Measurements from ENCODE around the gene TMEM62.
"Not testable (repeated sequence)": the region's sequence is repeated elsewhere in the genome, so short reads cannot be mapped to it uniquely, and the experiment has no call there.

Gene TMEM62

DNA sequence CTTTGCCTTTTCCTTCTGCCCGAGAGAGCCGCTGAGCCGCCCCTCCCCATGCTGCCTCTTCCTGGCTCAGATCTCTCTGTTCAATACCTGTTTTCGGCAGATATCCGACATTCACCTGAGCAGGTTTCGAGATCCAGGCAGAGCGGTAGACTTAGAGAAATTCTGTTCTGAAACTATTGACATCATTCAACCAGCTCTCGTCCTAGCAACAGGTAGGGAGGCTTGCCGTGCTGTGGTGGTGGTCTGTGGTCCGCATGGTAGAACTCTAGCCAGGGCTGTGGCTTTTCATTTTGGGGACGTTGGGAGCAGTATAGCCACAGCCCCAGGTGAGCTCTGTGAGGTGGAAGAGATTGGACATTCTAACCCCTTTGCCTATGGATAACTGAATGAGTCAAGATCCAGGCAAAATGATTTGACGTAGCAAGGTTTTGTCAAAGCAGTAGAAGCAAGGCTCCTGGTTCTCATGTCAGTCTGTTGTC is 810 bp downstream of the TMEM62 start:
- Mint-ChIP-seq H3K4me1 (ENCODE audit: low read depth) (peaks cover 26% of the 10 kb centered on the region), H3K27me3 (ENCODE audit: low read depth) (peaks cover 5% of the 10 kb centered on the region), H3K4me3 (peak overlapping the region; percentile 95), H3K27ac (peak overlapping the region; percentile 91), H3K36me3 (ENCODE audit: low read depth) (peaks cover 20% of the 10 kb centered on the region), H3K9me3 (no peaks in the 10 kb centered on the region)

DNA sequence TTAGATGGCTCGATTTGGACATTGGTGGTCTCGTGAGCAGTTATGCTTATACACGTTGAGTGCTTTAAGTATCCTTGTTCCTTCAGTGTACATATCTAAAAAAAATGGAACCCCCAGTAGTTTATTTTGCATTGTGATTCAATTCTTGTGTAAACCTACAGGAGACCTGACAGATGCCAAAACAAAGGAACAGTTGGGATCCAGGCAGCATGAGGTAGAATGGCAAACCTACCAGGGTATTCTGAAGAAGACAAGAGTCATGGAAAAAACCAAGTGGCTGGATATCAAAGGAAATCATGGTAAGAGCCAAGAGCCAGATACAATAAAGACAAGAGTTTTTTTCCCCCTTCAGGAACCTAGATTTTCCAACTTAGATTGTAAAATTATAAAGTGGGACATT is 2.0 kb downstream of the TMEM62 start:
- H3K4me1 Mint-ChIP-seq (ENCODE audit: low read depth): peaks cover 27% of the 10 kb centered on the region
- H3K4me3 Mint-ChIP-seq: no peak overlapping the region
- H3K27ac Mint-ChIP-seq: no peak overlapping the region
- peaks cover 31% of the 10 kb centered on the region for H3K36me3 Mint-ChIP-seq (ENCODE audit: low read depth)
- H3K27me3 Mint-ChIP-seq (ENCODE audit: low read depth): no peaks in the 10 kb centered on the region
- H3K9me3 Mint-ChIP-seq: no peaks in the 10 kb centered on the region

GRCh38 chr15:43143203-43143941 is 10.0 kb downstream of the TMEM62 start:
- Mint-ChIP-seq H3K9me3 (no peaks in the 10 kb centered on the region), H3K4me1 (ENCODE audit: low read depth) (peaks cover 18% of the 10 kb centered on the region), H3K27me3 (ENCODE audit: low read depth) (no peaks in the 10 kb centered on the region), H3K4me3 (no peak overlapping the region), H3K36me3 (ENCODE audit: low read depth) (peaks cover 50% of the 10 kb centered on the region), H3K27ac (peak overlapping the region; percentile 52)

- no peaks in the 10 kb centered on the region for H3K9me3 Mint-ChIP-seq
- H3K27ac Mint-ChIP-seq: no peak overlapping the region
- peak overlapping the region; percentile 3 for H3K4me3 Mint-ChIP-seq
- no peaks in the 10 kb centered on the region for H3K27me3 Mint-ChIP-seq (ENCODE audit: low read depth)
- H3K36me3 Mint-ChIP-seq (ENCODE audit: low read depth): peaks cover 47% of the 10 kb centered on the region
- H3K4me1 Mint-ChIP-seq (ENCODE audit: low read depth): peaks cover 12% of the 10 kb centered on the region
Observed at GRCh38 chr15:43144512-43144911, 11.1 kb downstream of the TMEM62 start.

- Mint-ChIP-seq H3K27me3 (ENCODE audit: low read depth) (no peaks in the 10 kb centered on the region), H3K4me1 (ENCODE audit: low read depth) (peaks cover 12% of the 10 kb centered on the region), H3K36me3 (ENCODE audit: low read depth) (peaks cover 38% of the 10 kb centered on the region), H3K27ac (no peak overlapping the region), H3K9me3 (no peaks in the 10 kb centered on the region), H3K4me3 (no peak overlapping the region)
Observed at GRCh38 chr15:43146184-43146583, 12.8 kb downstream of the TMEM62 start.

- H3K4me1 Mint-ChIP-seq (ENCODE audit: low read depth): peaks cover 13% of the 10 kb centered on the region
- no peaks in the 10 kb centered on the region for H3K27me3 Mint-ChIP-seq (ENCODE audit: low read depth)
- no peaks in the 10 kb centered on the region for H3K9me3 Mint-ChIP-seq
- no peak overlapping the region for H3K4me3 Mint-ChIP-seq
- H3K27ac Mint-ChIP-seq: no peak overlapping the region
- H3K36me3 Mint-ChIP-seq (ENCODE audit: low read depth): peaks cover 38% of the 10 kb centered on the region
Observed at GRCh38 chr15:43150191-43150929, 17.0 kb downstream of the TMEM62 start.

- Mint-ChIP-seq H3K4me1 (ENCODE audit: low read depth) (peaks cover 14% of the 10 kb centered on the region), H3K27ac (peak overlapping the region; percentile 15), H3K4me3 (peak overlapping the region; percentile 56), H3K27me3 (ENCODE audit: low read depth) (no peaks in the 10 kb centered on the region), H3K9me3 (no peaks in the 10 kb centered on the region), H3K36me3 (ENCODE audit: low read depth) (peaks cover 39% of the 10 kb centered on the region)
Observed at GRCh38 chr15:43151688-43152087, 18.3 kb downstream of the TMEM62 start.

- H3K27ac Mint-ChIP-seq: no peak overlapping the region
- H3K36me3 Mint-ChIP-seq (ENCODE audit: low read depth): peaks cover 45% of the 10 kb centered on the region
- no peak overlapping the region for H3K4me3 Mint-ChIP-seq
- no peaks in the 10 kb centered on the region for H3K27me3 Mint-ChIP-seq (ENCODE audit: low read depth)
- no peaks in the 10 kb centered on the region for H3K9me3 Mint-ChIP-seq
- H3K4me1 Mint-ChIP-seq (ENCODE audit: low read depth): peaks cover 19% of the 10 kb centered on the region
Observed at GRCh38 chr15:43153269-43153668, 19.9 kb downstream of the TMEM62 start.

DNA sequence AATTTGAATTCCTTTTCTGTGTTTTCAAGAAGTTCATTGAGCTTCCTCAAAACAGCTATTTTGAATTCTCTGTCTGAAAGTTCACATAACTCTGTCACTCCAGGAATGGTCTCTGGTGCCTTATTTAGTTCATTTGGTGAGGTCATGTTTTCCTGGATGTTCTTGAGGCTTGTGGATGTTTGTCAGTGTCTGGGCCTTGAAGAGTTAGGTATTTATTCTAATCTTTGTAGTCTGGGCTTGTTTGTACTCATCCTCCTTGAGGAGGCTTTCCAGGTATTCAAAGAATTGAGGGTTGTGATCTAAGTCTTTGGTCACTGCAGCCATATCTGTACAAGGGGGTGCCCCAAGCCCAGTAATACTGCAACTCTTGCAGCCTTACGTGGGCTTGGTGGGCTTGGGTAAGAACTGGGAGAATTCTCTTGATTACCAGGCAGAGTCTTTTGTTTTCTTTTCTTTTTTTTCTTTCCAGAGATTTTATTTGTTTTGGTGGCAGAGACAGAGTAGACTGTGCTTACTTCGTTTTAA is 32.5 kb downstream of the TMEM62 start:
- Mint-ChIP-seq H3K27me3 (ENCODE audit: low read depth) (no peaks in the 10 kb centered on the region), H3K9me3 (no peaks in the 10 kb centered on the region), H3K36me3 (ENCODE audit: low read depth) (peaks cover 29% of the 10 kb centered on the region), H3K4me1 (ENCODE audit: low read depth) (peaks cover 6% of the 10 kb centered on the region), H3K27ac (no peak overlapping the region), H3K4me3 (no peak overlapping the region)

DNA sequence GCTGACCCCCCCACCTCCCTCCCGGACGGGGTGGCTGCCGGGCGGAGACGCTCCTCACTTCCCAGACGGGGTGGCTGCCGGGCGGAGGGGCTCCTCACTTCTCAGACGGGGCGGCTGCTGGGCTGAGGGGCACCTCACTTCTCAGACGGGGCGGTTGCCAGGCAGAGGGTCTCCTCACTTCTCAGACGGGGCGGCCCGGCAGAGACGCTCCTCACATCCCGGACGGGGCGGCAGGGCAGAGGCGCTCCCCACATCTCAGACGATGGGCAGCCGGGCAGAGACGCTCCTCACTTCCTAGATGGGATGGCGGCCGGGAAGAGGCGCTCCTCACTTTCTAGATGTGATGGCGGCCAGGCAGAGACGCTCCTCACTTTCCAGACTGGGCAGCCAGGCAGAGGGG is 33.9 kb downstream of the TMEM62 start:
- peaks cover 27% of the 10 kb centered on the region for H3K36me3 Mint-ChIP-seq (ENCODE audit: low read depth)
- H3K27me3 Mint-ChIP-seq (ENCODE audit: low read depth): not testable (repeated sequence)

GRCh38 chr15:43168192-43169107 is 35.1 kb downstream of the TMEM62 start:
- no peak overlapping the region for H3K27ac Mint-ChIP-seq

More for the DNA sequence above, 33.9 kb downstream of the TMEM62 start:
- H3K27ac Mint-ChIP-seq; H3K9me3 Mint-ChIP-seq; H3K4me3 Mint-ChIP-seq; H3K4me1 Mint-ChIP-seq (ENCODE audit: low read depth): not testable (repeated sequence)

GRCh38 chr15:43169888-43170287 is 36.5 kb downstream of the TMEM62 start:
- Mint-ChIP-seq H3K27ac (no peak overlapping the region), H3K27me3 (ENCODE audit: low read depth) (no peaks in the 10 kb centered on the region), H3K4me3 (no peak overlapping the region), H3K4me1 (ENCODE audit: low read depth) (peaks cover 6% of the 10 kb centered on the region), H3K9me3 (no peaks in the 10 kb centered on the region), H3K36me3 (ENCODE audit: low read depth) (peaks cover 34% of the 10 kb centered on the region)

More at GRCh38 chr15:43168192-43169107, 35.1 kb downstream of the TMEM62 start:
- Mint-ChIP-seq H3K9me3 (no peaks in the 10 kb centered on the region), H3K4me1 (ENCODE audit: low read depth) (peaks cover 6% of the 10 kb centered on the region), H3K36me3 (ENCODE audit: low read depth) (peaks cover 32% of the 10 kb centered on the region), H3K27me3 (ENCODE audit: low read depth) (no peaks in the 10 kb centered on the region), H3K4me3 (no peak overlapping the region)

- peaks cover 41% of the 10 kb centered on the region for H3K36me3 Mint-ChIP-seq (ENCODE audit: low read depth)
- not testable (repeated sequence) for H3K27ac Mint-ChIP-seq; H3K4me3 Mint-ChIP-seq; H3K27me3 Mint-ChIP-seq (ENCODE audit: low read depth); H3K4me1 Mint-ChIP-seq (ENCODE audit: low read depth); H3K9me3 Mint-ChIP-seq
Observed at GRCh38 chr15:43175656-43176309, 42.4 kb downstream of the TMEM62 start.

DNA sequence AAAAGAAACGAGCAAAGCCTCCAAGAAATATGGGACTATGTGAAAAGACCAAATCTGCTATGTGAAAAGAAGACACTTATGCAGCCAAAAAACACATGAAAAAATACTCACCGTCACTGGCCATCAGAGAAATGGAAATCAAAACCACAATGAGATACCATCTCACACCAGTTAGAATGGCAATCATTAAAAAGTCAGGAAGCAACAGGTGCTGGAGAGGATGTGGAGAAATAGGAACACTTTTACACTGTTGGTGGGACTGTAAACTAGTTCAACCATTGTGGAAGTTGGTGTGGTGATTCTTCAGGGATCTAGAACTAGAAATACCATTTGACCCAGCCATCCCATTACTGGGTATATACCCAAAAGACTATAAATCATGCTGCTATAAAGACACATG is 43.8 kb downstream of the TMEM62 start:
- peaks cover 45% of the 10 kb centered on the region for H3K36me3 Mint-ChIP-seq (ENCODE audit: low read depth)
- H3K27ac Mint-ChIP-seq; H3K4me3 Mint-ChIP-seq; H3K4me1 Mint-ChIP-seq (ENCODE audit: low read depth); H3K27me3 Mint-ChIP-seq (ENCODE audit: low read depth); H3K9me3 Mint-ChIP-seq: not testable (repeated sequence)
